ENCODE data around the gene NLK.
"Not testable (repeated sequence)": the region's sequence is repeated elsewhere in the genome, so short reads cannot be mapped to it uniquely, and the experiment has no call there.

The NLK gene

DNA sequence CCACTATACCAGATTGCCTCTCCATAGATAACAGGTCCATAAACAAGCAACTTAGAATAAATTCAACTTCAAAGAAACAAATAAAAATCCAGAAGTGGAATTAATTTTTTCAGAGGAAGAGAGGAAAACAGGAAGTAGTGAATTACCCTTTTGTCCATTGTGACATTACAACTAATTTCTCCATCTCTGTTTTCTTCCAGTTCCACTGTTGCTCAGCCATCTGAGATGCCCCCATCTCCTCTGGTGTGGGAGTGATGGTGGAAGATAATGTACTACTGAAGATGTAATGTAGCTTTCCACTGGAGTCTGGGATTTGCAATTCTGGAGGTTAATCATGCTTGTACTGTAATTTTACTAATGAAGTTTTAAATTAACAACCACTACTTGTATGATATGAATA is 151.9 kb downstream of the NLK start:
- no peak for DNase-seq (ENCODE audit: low read depth in 2 of 2)

DNA sequence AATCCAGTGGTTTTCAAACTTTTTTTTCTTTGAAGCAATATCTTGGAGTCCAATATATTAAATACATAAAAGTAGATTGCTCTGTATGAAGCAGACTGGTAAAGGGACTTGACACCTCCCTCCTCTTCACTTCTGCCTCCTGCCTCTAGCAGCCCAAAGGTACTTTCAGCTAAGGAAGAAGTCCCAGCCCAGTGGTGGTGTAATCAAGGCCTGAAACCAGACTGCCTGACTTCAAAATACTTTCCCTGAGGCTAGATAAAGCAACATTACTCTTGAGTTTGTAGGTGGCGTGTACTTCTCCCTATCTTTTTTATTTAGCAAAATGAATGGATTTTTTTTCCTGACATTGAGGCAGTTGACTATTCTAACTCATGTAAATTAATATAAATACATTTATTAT is 154.2 kb downstream of the NLK start:
- DNase-seq (ENCODE audit: low read depth in 2 of 2), result no peak

DNA sequence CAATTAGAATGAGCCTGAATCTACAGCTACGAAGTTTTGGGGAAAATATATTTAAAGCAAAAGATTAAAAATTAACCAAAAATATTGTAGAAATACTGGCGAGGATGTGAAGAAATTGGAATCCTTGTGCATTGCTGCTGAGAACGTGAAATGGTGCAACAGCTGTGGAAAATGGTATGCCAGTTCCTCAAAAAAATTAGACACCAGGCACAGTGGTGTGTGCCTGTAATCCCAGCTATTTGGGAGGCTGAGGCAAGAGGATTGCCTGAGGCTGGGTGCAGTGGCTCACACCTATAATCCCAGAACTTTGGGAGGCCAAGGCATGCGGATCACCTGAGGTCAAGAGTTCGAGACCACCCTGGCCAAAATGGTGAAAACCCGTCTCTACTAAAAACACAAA is 156.6 kb downstream of the NLK start:
- no peak for DNase-seq (ENCODE audit: low read depth in 2 of 2)

DNA sequence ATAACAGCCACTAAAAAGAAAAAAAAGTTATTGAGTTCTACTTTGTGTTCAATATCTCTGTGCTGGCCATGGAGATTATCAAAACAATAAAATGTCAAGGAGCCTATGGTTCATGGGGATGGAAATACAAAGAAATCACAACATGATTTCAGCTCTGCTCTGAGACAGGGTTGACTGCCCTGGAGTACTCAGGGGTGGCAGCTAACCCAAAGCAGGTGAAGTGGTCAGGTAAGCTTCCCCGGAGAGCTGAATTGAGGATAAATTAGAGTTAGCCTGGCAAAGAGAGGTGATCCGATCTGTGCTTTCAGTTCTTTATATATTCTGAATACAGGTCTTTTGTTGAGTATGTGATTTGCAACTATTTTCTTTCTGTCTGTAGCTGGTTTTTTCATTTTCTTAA is 157.3 kb downstream of the NLK start:
- DNase-seq (ENCODE audit: low read depth in 2 of 2), result no peak

DNA sequence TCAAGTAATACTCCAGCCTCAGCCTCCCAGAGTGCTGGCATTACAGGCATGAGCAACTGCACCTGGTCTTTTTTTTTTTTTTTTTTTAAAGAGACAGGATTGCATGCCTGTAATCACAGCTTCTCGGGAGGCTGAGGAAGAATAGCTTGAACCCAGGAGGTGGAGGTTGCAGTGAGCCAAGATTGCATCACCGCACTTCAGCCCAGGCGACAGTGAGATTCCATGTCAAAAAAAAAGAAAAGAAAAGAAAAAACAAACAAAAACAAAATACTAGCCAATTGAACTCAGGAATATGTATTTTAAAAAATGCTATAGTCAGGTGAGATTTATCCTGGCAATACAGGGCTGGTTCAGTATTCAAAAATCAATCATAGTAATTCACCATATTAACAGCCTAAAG is 158.8 kb downstream of the NLK start:
- no peak for DNase-seq (ENCODE audit: low read depth in 2 of 2)

DNA sequence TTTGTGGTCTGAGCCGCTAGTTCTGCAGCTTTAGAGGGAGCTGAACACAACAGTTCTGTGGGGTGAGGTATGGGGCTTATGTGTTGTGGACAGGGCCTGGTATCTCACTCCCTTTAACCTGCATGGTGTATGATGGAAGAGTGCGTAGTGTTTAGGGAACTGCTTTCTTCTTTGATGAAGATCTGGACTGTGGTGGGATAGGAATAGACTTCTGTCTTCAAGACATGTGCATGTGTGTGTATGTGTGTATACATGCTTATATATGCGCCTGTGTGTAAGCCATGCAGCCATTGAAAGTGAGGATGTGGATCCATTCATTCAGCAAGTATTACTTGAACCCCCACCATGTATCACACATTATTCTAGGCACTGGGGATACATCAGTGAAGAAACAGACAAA is 161.8 kb downstream of the NLK start:
- DNase-seq (ENCODE audit: low read depth in 2 of 2), result no peak

DNA sequence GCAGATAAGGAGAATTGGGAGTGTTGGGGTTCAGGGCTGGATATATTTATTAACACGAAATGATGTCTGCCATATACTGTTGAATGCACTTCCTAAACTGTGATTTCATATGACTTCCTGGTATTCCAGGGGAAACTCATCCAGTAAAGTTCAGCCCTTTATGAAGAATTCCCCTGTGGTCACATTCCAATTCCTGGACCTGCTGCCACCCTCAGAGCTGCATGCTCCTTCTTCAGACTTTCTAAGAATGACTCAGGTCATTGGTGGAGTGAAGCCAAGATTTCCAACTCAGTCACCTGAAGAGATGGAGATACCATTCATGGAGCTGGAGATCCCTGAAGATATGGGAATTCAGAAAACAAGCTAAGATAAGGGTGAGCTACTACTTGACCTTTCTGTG is 162.3 kb downstream of the NLK start:
- no peak for DNase-seq (ENCODE audit: low read depth in 2 of 2)

DNA sequence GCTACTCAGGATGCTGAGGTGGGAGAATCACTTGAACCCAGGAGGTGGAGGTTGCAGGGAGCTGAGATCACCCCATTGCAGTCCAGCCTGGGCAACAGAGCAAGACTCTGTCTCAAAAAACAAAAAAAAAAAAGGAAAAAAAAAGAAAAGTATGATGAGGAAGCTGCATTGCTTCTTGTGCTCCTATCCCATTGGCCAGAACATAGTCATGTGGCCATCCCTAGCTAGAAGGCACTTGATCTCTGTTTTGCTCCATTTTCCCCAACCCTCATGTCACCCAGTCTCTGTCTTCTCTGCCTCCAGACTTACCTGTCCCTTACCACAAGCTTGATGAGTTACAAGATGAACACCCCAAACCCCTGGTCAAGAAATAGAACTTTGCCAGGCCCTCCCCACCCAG is 163.8 kb downstream of the NLK start:
- no peak for DNase-seq (ENCODE audit: low read depth in 2 of 2)

DNA sequence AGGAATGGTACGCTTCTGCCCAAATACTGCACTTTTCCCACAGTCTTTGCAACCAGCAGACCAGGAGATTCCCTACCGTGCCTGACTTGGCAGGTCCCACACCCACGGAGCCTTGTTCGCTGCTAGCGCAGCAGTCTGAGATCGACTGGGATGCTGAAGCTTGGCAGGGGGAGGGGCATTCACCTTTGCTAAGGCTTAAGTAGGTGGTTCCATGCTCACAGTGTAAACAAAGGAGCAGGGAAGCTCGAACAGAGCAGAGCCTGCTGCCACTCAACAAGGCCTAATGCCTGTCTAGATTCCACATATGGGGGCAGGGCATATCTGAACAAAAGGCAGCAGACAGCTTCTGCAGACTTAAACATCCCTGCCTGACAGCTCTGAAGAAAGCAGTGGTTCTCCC is 169.3 kb downstream of the NLK start:
- no peak for DNase-seq (ENCODE audit: low read depth in 2 of 2)

DNA sequence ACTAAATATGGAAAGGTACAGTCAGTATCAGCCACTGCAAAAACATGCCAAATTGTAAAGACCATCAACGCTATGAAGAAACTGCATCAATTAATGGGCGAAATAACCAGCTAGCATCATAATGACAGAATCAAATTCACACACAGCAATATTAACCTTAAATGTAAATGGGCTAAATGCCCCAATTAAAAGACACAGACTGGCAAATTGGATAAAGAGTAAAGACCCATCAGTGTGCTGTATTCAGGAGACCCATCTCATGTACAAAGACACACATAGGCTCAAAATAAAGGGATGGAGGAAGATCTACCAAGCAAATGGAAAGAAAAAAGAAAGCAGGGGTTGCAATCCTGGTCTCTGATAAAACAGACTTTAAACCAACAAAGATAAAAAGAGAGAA is 171.1 kb downstream of the NLK start:
- DNase-seq (ENCODE audit: low read depth in 2 of 2), result not testable (repeated sequence)

DNA sequence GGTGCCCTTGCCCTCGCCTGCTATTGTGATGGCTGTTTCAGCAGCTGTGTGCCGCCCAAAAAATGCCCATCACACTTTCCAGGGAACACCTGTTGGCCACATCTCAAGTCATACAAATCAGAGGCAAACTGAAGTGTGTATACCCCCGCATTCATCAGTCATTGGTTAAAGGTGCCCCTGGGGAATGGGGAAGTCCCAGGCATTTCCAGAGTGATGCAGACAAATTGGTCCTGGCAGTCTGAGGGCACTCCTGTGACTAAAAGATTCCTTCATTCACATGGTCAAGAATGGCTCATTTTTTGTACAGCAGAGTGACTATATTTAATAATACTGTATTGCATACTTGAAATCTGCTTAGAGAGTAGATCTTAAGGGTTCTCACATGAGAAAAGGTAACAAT is 173.6 kb downstream of the NLK start:
- no peak for DNase-seq (ENCODE audit: low read depth in 2 of 2)

DNA sequence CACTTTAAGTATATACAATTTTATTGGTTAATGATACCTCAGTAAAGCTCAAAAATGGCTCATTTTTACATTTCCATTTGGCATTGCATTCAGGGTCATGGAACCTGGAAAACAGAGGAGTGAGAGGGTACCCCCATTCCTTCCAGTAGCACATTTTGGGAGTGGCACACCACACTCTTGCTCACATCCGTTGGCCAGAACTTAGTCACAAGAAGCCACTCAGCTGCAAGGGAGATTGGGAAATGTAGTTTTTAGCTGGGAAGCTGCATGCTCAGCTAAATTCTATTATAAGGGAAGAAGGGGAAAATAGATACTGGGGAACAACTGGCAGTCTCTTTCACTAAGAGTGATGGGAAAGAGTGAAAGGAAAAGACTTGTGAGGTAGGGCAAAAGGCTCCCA is 174.1 kb downstream of the NLK start:
- DNase-seq (ENCODE audit: low read depth in 2 of 2), result no peak

DNA sequence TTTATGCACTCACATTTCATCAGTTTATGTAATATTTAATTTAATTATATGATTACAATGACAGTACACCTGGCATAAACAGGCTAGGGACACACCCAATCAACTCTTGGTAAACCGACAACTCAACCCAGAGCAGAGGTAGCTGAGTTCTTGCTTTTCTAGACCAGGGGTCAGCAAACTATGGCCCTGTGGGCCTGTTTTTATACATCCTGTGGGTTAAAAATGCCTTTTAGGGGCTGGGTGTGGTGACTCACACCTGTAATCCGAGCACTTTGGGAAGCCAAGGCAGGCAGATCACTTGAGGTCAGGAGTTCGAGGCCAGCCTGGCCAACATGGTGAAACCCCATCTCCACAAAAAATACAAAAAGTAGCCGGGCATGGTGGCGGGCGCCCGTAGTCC is 177.3 kb downstream of the NLK start:
- no peak for DNase-seq (ENCODE audit: low read depth in 2 of 2)

DNA sequence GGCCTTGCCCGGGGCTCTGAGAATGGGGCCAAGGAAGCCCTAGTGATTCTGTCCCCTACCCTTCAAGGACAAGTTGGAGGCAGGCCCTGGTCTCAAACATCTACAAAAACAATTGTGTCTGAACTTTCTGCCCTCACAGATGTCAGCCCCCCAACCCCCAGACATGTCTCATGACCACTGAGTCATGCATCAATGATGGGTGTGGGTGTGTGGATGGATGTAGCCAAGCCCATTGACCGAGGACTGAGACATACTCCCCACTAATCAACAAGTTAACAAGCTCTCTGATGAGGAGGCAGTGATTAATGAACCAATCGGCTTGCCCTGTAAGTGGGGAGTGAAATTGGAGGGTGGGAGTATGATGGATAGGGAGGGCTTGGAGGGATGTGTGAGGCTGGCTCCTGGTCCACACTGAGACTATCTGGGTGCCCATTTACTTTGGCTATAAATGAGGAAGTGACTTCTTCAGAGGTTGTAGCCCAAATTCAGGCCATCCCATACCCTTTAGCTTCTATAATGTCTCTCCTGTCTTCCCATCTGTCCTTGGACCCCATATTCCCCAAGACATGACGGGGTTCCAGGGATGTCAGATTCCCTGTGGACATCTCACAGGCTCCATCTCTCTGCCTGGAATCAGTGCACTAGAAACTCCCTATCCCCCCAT is 179.4 kb downstream of the NLK start:
- no peak for DNase-seq (ENCODE audit: low read depth in 2 of 2)

DNA sequence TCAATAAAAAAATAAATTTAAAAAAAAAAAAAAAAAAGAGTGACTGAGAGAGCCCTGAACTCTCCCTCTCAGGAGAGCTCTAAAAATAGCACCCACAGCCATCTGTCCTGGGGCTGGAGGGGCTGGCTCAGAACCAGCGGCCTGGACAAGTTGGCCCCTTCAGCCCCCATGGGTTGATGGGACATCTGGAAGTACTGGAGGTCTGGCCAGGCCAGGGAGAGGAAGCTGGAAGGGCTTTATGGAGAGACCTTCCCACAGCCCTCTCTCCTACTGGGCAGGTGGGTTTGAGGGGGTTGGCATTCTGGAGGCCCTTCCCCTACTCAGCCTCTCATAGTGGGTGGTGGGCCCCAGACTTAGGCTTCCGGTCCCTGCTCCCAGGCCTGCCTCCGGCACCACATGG is 182.8 kb downstream of the NLK start:
- DNase-seq (ENCODE audit: low read depth in 2 of 2), result no peak

DNA sequence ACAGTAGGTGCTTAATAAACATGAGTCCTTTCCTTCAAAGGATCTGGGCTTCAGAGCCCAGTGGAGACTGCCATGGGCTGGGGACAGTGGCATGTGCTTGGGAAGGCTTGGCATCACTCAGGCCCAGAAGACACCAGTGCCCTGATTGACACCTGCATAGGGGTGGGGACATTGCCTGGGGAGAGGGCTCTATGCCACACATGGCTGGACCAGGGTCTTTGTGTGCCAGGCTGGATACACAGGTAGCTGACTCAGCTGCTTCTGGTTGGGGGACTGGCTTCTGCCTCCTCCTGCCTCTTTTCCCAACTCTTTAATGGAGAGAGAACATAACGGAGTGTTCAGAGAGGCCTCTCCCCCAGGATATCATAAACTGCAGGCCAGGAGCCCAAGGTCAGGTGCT is 183.4 kb downstream of the NLK start:
- DNase-seq (ENCODE audit: low read depth in 2 of 2), result no peak

DNA sequence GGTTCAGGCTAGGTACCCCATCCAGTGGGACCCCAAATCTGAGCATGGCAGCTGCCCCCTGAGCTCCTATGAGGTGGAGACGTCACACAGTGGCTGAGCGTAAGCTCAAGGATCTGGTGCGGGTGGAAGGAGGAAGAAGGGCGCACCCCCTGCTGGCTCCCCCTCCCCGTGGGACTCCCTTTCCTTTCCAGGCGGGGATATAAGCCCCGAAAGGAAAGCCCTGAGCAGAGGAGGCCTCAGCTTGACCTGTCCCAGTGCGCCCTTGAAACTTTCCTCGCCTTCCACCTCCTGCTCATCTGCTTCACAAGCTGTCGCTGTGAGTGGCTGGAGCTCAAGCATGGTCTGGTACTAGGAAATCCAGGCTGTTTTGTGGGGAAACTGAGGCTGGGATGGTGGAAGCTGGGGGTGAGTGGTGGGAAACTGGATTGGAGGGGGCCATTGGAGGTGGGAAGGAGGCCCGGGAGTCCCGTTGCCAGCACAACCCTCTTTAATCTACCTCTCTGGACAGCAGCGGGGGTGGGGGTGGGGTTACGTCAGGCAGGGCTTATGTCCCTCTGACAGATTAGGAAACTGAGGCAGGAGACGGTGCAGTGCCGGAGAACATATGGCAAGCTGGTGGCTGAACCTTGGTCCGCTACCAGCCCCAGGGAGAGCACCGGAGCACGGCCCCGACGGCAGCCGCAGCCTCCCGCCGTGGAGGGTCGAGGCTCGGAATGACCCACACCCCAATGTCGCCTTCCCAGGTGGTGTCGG is 184.3 kb downstream of the NLK start:
- no peak for DNase-seq (ENCODE audit: low read depth in 2 of 2)

DNA sequence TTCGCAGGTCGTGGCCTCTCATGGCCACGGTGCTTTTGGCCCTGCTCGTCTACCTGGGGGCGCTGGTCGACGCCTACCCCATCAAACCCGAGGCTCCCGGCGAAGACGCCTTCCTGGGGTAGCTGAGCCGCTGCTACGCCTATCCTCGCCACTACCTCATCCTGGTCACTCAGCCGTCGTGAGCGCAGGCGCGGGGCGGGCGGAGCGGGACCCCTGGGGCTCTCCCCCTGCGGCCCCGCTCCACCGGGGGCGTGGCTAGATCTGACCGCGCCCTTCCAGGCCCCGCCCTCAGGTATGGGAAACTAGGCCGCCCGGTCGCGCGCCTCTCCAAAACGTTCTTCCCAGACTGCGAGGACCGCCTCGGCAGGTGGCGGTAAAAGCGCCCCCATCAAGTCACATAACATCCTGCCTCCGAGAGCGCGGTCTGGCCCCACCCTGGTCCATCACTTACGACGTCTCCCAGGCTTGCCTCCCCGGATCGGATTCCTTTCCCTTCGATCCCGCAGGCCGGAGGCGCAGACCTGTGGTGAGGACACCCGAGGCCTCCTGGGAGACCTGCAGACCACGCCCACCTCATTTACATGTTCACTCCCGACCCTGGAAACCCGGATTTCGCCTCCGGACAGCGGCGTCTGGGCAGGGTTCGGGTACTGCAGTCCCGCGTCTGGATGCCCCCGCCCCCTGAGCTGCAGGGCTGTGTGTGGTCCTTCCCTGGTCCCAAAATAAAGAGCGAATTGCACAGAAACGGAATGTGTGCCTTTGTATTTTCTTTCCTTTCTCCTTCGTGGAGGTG is 185.0 kb downstream of the NLK start:
- peak in 1 of 2 donors; percentile 14 for DNase-seq (ENCODE audit: low read depth in 2 of 2)

DNA sequence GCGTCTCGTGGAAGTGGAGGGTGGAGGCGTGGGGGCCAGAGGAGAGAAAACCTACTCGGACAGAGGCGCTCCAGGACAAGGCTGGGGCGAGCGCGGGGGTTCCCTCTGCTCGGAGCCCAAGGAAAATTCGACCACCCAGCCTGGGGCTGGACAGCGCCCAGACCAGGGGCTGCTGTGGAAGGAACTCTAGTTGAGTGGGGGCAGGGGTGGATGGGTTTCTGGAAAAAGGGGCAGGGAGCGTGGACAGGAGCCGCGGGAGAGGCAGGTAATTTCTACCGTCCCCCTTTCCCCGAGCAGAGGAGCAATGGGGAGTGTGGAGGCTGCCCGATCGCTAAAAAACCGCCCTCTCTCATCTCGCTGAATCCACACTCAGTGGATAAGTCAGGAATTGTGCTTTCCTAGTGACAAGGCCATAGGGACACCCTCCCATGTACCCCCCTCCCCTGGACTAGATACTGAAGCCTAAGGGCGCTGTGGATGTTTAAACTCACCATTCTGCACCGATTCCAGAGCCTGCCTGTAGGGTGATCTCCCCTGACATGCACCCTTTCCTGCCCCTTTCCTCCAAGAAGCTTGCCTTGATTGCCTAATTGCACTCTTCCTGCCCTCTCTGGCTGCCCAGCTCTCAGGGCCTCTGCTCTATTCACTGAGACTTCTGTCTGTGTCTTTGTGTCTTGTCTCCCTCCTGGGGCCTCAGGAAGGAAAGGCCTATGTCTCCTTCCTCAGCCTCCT is 185.8 kb downstream of the NLK start:
- DNase-seq (ENCODE audit: low read depth in 2 of 2), result no peak

DNA sequence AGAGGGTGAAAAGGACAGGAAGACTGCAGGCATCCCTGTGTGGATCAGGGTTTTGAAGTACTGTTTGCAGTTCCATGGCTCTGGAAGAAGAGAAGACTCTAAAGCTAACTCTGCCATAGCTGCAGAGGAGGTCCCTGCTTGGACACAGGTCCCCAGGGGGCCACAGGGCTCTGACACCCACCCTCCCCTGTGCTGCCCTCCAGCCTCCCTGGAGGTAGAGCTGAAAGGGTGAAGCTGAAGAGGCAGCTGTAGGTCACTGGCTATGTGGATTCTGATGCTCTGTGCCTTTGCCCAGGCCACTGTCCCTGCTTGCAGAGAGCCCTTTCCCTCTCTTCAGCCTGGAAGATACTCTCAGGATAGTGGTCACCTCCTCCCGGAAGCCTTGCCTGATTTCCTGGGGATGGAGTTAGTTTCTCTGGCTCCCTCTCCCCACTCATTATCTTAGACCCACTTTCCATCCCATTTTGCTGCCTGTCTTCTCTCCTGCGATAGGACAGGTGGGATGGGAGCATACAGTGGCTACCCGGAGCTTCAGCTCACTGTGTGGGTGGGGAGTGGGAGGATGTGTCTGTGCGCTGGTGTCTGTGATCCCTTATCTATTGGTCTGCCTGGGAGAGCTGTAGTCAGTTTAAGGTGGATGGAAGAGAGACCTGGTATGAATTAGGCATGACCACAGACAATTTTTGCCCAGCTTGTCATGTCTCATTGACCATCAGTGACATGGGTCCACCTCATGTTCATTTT is 186.7 kb downstream of the NLK start:
- no peak for DNase-seq (ENCODE audit: low read depth in 2 of 2)

DNA sequence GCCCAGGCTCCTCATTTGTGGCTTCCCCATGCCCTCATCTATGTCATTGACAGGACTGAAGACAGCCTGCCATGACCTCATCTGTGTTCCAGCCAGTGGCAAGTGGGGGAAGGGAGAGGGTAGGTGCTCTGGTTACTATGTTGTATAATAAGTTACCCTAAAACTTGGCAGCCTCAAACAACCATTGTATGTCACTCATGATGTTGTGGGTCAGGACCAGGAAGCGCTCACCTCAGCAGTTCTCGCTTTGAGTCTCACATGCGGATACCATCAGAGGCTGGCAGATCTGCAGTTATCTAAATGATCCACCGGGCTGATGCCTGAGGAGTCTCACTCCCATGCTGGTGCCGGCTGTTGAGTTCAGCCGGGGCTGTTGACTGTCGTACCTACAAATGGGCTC is 187.5 kb downstream of the NLK start:
- no peak for DNase-seq (ENCODE audit: low read depth in 2 of 2)

DNA sequence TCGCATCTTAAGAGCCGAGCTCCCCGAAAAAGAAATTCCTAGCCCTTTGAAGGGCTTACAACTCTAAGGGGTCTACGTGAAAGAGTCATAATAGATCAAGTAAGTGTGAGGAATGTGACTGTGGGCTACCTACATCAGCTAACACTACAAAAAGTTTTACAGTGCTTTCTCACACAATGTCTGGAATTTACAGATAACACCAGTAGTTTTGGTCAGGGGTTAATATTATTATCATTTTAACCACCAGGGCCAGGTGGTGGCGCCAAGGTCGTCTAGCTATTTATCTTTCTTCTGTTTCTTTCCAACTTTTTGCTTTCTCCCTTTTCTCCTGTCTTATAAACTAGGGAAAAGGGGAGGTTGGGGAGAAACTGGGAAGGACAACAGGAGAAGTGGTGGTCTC is 188.1 kb downstream of the NLK start:
- DNase-seq (ENCODE audit: low read depth in 2 of 2), result not testable (repeated sequence)
